HL-60 (cell line): ENCODE measurements around the gene APC2.

ENCODE experiments used
- DNase-seq, 2 experiments: peaks; one replicate each; pipeline ENCODE4 v3.0.0-alpha.2; 2010 to 2020; ENCODE audit warnings: low read depth in 1 of 2, low spot score in 1 of 2
- H3K27ac ChIP-seq: fragments of 250-450 bp; sonication (Bioruptor Pico); replicated peaks from 2 replicates; pipeline ENCODE4 v1.5.1; 2020; ENCODE audit warnings: mild to moderate bottlenecking, moderate library complexity
- H3K27me3 ChIP-seq: fragments of 250-450 bp; sonication (Bioruptor Pico); 2 replicates; pipeline ENCODE4 v1.5.1; 2021; ENCODE audit warnings: mild to moderate bottlenecking, moderate library complexity; ENCODE audit not compliant: insufficient read depth, poor library complexity, severe bottlenecking
- H3K4me3 ChIP-seq: replicated peaks from 2 replicates; pipeline ENCODE4 v1.5.1; 2011; ENCODE audit warnings: mild to moderate bottlenecking, control low read depth, low read length; ENCODE audit not compliant: insufficient read depth
- CTCF ChIP-seq: IDR thresholded peaks from one replicate; pipeline ENCODE4 v1.5.1; 2011; ENCODE audit warnings: low read length, control low read depth, inconsistent platforms; ENCODE audit not compliant: insufficient read depth
- GABPA ChIP-seq: IDR thresholded peaks from 2 replicates; pipeline ENCODE4 v1.6.1; 2012; ENCODE audit warnings: low read depth
- POLR2AphosphoS5 ChIP-seq: IDR thresholded peaks from 2 replicates; pipeline ENCODE4 v1.6.1; 2012; ENCODE audit warnings: low read depth
- SPI1 ChIP-seq: IDR thresholded peaks from 2 replicates; pipeline ENCODE4 v1.6.1; 2012; ENCODE audit warnings: low read depth, mild to moderate bottlenecking, borderline replicate concordance
- TF ChIP-seq, protein P1 (sequence below): IDR thresholded peaks from 2 replicates; pipeline ENCODE4 v1.6.1; 2012; ENCODE audit warnings: low read depth; ENCODE audit not compliant: insufficient replicate concordance

The APC2 gene

DNA sequence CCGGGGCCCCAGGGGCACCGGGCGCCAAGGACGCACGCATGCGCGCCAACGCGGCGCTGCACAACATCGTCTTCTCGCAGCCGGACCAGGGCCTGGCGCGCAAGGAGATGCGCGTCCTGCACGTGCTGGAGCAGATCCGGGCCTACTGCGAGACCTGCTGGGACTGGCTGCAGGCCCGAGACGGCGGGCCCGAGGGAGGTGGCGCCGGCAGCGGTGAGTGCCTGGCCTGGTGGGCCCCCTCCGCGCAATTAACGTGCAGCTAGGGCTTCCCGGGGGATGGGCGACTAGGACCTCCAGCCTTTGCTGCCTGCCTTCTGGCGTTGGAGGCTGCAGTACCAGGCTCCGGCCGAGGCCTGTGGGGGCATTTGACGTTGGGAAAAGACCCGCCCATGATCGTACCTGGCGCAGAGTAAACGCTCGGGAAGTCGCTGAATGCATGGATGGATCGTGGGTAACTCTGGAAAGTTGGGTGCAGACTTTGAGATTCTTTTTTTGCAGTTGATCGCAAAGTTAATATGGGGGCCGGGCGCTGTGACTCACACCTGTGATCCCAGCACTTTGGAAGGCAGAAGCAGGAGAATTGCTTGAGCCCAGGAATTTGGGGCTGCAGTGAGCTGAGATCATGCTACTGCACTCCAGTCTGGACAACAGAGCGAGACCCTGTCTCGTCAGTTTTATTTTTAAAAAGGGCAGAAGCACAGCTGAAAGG is 7.3 kb downstream of the APC2 start:
- DNase-seq: no peak
- no peak for TF ChIP-seq POLR2AphosphoS5
- no peak for TF ChIP-seq GABPA
- TF ChIP-seq SPI1: no peak
- TF ChIP-seq, protein P1, sequence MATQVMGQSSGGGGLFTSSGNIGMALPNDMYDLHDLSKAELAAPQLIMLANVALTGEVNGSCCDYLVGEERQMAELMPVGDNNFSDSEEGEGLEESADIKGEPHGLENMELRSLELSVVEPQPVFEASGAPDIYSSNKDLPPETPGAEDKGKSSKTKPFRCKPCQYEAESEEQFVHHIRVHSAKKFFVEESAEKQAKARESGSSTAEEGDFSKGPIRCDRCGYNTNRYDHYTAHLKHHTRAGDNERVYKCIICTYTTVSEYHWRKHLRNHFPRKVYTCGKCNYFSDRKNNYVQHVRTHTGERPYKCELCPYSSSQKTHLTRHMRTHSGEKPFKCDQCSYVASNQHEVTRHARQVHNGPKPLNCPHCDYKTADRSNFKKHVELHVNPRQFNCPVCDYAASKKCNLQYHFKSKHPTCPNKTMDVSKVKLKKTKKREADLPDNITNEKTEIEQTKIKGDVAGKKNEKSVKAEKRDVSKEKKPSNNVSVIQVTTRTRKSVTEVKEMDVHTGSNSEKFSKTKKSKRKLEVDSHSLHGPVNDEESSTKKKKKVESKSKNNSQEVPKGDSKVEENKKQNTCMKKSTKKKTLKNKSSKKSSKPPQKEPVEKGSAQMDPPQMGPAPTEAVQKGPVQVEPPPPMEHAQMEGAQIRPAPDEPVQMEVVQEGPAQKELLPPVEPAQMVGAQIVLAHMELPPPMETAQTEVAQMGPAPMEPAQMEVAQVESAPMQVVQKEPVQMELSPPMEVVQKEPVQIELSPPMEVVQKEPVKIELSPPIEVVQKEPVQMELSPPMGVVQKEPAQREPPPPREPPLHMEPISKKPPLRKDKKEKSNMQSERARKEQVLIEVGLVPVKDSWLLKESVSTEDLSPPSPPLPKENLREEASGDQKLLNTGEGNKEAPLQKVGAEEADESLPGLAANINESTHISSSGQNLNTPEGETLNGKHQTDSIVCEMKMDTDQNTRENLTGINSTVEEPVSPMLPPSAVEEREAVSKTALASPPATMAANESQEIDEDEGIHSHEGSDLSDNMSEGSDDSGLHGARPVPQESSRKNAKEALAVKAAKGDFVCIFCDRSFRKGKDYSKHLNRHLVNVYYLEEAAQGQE: no peak
- no peak for TF ChIP-seq CTCF
- Histone ChIP-seq H3K27ac (no peak overlapping the region), H3K4me3 (no peak overlapping the region), H3K27me3 (peaks cover 53% of the 10 kb centered on the region)

GRCh38 chr19:1457892-1458291 is 8.0 kb downstream of the APC2 start:
- Histone ChIP-seq H3K27me3 (peaks cover 46% of the 10 kb centered on the region), H3K4me3 (no peak overlapping the region), H3K27ac (no peak overlapping the region)
- TF ChIP-seq POLR2AphosphoS5 (no peak), GABPA (no peak), SPI1 (no peak), CTCF (no peak)
- TF ChIP-seq, protein P1: no peak
- DNase-seq: no peak

DNA sequence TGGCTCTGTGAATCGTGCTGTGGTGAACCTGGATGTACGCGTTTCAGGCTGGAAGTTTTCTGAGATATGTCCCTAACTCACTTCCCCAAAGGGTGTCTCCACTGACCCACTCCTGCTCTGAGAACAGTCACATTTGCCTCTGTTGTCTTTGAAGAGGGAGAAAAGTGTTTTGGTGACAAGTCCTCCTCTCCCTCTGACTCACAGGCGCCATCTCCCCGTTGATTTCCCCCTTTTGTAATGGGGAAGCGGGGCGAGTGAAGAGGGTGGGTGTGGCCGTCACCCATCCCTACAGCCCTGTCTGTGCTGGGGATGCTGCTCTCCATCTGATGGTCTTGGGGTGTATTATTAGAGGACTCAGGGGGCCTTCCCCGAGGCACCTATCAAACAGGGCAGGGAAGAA is 9.6 kb downstream of the APC2 start:
- TF ChIP-seq POLR2AphosphoS5 (no peak), CTCF (no peak), GABPA (no peak), SPI1 (peak; percentile 27; the same call in 1 of the 2 replicates)
- TF ChIP-seq, protein P1: no peak
- Histone ChIP-seq H3K4me3 (no peak overlapping the region), H3K27me3 (peaks cover 33% of the 10 kb centered on the region), H3K27ac (no peak overlapping the region)
- DNase-seq: no peak
